OCI-LY1 (cell line): ENCODE measurements around the gene KCNT2.
"Not testable (repeated sequence)": the region's sequence is repeated elsewhere in the genome, so short reads cannot be mapped to it uniquely, and the experiment has no call there.

Experiments
- H2AFZ ChIP-seq: fragments of 200-600 bp; sonication (generic), shearing (Covaris generic); 2 replicates; pipeline ENCODE4 v1.6.0; 2014; ENCODE audit warnings: antibody characterized with exemption, mild to moderate bottlenecking, low read length
- H3F3A ChIP-seq: fragments of 200-600 bp; sonication (generic), shearing (Covaris generic); 2 replicates; pipeline ENCODE4 v1.6.0; 2014; ENCODE audit warnings: mild to moderate bottlenecking, antibody characterized with exemption, low read length, moderate library complexity; ENCODE audit not compliant: insufficient read depth
- H3K27ac ChIP-seq: fragments of 200-600 bp; sonication (generic); 2 replicates; pipeline ENCODE4 v1.5.1; 2014; ENCODE audit warnings: low read length, mixed run types, mild to moderate bottlenecking, low read depth; ENCODE audit not compliant: poor library complexity, severe bottlenecking
- H3K27me3 ChIP-seq: fragments of 200-600 bp; sonication (generic); 2 replicates; pipeline ENCODE4 v1.6.0; 2014; ENCODE audit warnings: antibody characterized with exemption, mild to moderate bottlenecking, low read length, moderate library complexity; ENCODE audit not compliant: insufficient read depth
- H3K36me3 ChIP-seq: fragments of 200-600 bp; sonication (generic); 2 replicates; pipeline ENCODE4 v1.6.1; 2014; ENCODE audit warnings: mild to moderate bottlenecking, antibody characterized with exemption, low read length, moderate library complexity, mixed read lengths; ENCODE audit not compliant: insufficient read depth
- H3K4me1 ChIP-seq: fragments of 200-600 bp; sonication (generic); 2 replicates; pipeline ENCODE4 v1.5.1; 2014; ENCODE audit warnings: mild to moderate bottlenecking, low read length, moderate library complexity; ENCODE audit not compliant: insufficient read depth, severe bottlenecking
- H3K4me2 ChIP-seq: fragments of 200-600 bp; sonication (generic), shearing (Covaris generic); 2 replicates; pipeline ENCODE4 v1.6.1; 2014; ENCODE audit warnings: low read length
- H3K4me3 ChIP-seq: fragments of 200-600 bp; sonication (generic); 2 replicates; pipeline ENCODE4 v1.5.1; 2014; ENCODE audit warnings: low read length, low read depth, mild to moderate bottlenecking, mixed read lengths; ENCODE audit not compliant: poor library complexity, severe bottlenecking
- H3K79me2 ChIP-seq: fragments of 200-600 bp; shearing (Covaris generic); 2 replicates; pipeline ENCODE4 v1.6.1; 2016; ENCODE audit warnings: mixed run types, low read length, mixed read lengths; ENCODE audit not compliant: insufficient read depth
- H3K9ac ChIP-seq: fragments of 200-600 bp; sonication (generic), shearing (Covaris generic); 2 replicates; pipeline ENCODE4 v1.6.1; 2014; ENCODE audit warnings: mild to moderate bottlenecking, low read length, mixed read lengths
- H3K9me2 ChIP-seq: fragments of 200-600 bp; sonication (generic), shearing (Covaris generic); 2 replicates; pipeline ENCODE4 v1.6.1; 2014; ENCODE audit warnings: low read depth, mild to moderate bottlenecking, low read length, mixed read lengths
- H3K9me3 ChIP-seq: fragments of 200-600 bp; shearing (Covaris generic); 2 replicates; pipeline ENCODE4 v1.6.1; 2014; ENCODE audit warnings: low read length, mixed read lengths
- H4K20me1 ChIP-seq: fragments of 200-600 bp; sonication (generic), shearing (Covaris generic); 2 replicates; pipeline ENCODE4 v1.6.0; 2016; ENCODE audit warnings: mild to moderate bottlenecking, low read length; ENCODE audit not compliant: insufficient read depth
- CTCF ChIP-seq: fragments of 200-600 bp; sonication (generic), shearing (Covaris generic); IDR thresholded peaks from 2 replicates; pipeline ENCODE4 v1.5.1; 2017; ENCODE audit warnings: mild to moderate bottlenecking, antibody characterized with exemption, low read length, moderate library complexity, mixed read lengths
- EZH2 ChIP-seq: fragments of 200-600 bp; sonication (generic), shearing (Covaris generic); IDR thresholded peaks from 2 replicates; pipeline ENCODE4 v1.8.0; 2017; ENCODE audit warnings: borderline replicate concordance, mixed run types, mild to moderate bottlenecking, antibody characterized with exemption, low read length, moderate library complexity, mixed read lengths

KCNT2 gene

GRCh38 chr1:196650403-196650802 is 42.2 kb upstream of the KCNT2 start:
- Histone ChIP-seq H3K9me2 (0 out of 2 replicates have a peak, but pooled peaks cover 2% of the 10 kb centered on the region), H3K9me3 (no peaks in the 10 kb centered on the region), H3K4me2 (no peak overlapping the region), H3F3A (no peaks in the 10 kb centered on the region), H3K27me3 (no peaks in the 10 kb centered on the region), H2AFZ (no peak overlapping the region), H3K36me3 (no peaks in the 10 kb centered on the region), H3K79me2 (no peaks in the 10 kb centered on the region), H3K9ac (no peak overlapping the region), H3K4me1 (no peaks in the 10 kb centered on the region), H3K4me3 (no peak overlapping the region), H4K20me1 (no peaks in the 10 kb centered on the region), H3K27ac (no peak overlapping the region)
- TF ChIP-seq EZH2 (no peak), CTCF (no peak)

- no peak overlapping the region for H3K4me2 ChIP-seq
- H3K79me2 ChIP-seq = no peaks in the 10 kb centered on the region
- no peaks in the 10 kb centered on the region for H3K4me1 ChIP-seq
- no peaks in the 10 kb centered on the region for H3K36me3 ChIP-seq
- no peak overlapping the region for H3K9ac ChIP-seq
- H3K27me3 ChIP-seq = no peaks in the 10 kb centered on the region
- H4K20me1 ChIP-seq = no peaks in the 10 kb centered on the region
- no peak for TF ChIP-seq EZH2
- no peaks in the 10 kb centered on the region for H3K9me3 ChIP-seq
- 0 out of 2 replicates have a peak, but pooled peaks cover 2% of the 10 kb centered on the region for H3K9me2 ChIP-seq
- H3K27ac ChIP-seq = no peak overlapping the region
- no peak overlapping the region for H2AFZ ChIP-seq
- no peaks in the 10 kb centered on the region for H3F3A ChIP-seq
- H3K4me3 ChIP-seq = no peak overlapping the region
Measured at GRCh38 chr1:196649990-196650389, 41.8 kb upstream of the KCNT2 start.

- Histone ChIP-seq H3K36me3 (no peaks in the 10 kb centered on the region), H3K4me1 (no peaks in the 10 kb centered on the region), H3K27ac (no peak overlapping the region), H3K27me3 (no peaks in the 10 kb centered on the region), H3F3A (no peaks in the 10 kb centered on the region), H3K79me2 (no peaks in the 10 kb centered on the region), H3K4me2 (no peak overlapping the region), H3K9ac (no peak overlapping the region), H3K4me3 (no peak overlapping the region), H2AFZ (no peak overlapping the region), H4K20me1 (no peaks in the 10 kb centered on the region), H3K9me3 (no peaks in the 10 kb centered on the region), H3K9me2 (no peaks in the 10 kb centered on the region)
- no peak for TF ChIP-seq CTCF
- TF ChIP-seq EZH2 = no peak
Measured at GRCh38 chr1:196640976-196641375, 32.7 kb upstream of the KCNT2 start.

GRCh38 chr1:196639291-196639690 is 31.1 kb upstream of the KCNT2 start:
- not testable (repeated sequence) for H3K9me3 ChIP-seq, H3K4me3 ChIP-seq, H3K9me2 ChIP-seq, H3F3A ChIP-seq, H2AFZ ChIP-seq, H4K20me1 ChIP-seq, H3K4me2 ChIP-seq, H3K79me2 ChIP-seq, H3K36me3 ChIP-seq, H3K4me1 ChIP-seq, H3K9ac ChIP-seq, H3K27me3 ChIP-seq, H3K27ac ChIP-seq
